Measurements from ENCODE around the gene KANSL1.
"Not testable (repeated sequence)": the region's sequence is repeated elsewhere in the genome, so short reads cannot be mapped to it uniquely, and the experiment has no call there.

The KANSL1 gene

DNA sequence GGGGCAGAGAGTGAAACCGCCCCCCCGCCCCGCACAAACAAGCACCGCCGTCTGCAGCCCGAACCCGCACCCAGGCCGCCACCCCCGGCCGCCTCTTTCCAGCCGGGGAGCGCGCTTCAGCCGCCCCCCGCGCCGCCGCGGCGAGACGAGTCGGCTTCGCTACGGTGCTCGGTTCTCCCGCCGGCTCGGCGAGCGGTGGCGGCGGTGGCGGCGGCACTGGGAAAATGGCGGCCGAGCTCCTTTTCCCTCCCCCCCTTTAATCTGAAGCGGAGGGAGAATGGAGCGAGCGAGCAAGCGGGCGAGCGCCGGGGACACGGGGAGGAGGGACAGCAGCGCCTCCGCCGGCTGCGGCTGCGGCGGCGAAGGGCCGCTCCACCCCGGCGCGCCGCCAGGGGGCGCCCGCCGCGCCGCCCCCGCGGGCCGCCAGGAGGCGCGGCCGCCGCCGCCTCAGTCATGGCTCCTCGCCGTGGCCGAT is at the start of gene KANSL1:
TSS of gene KANSL1 (minus strand) at position 279 of the 475 bp plus-strand sequence. CDS start 21,286 bp downstream, outside the sequence.
- peak; percentile 91 for DNase-seq

GRCh38 chr17:46231359-46231758 is 38.1 kb upstream of the KANSL1 start:
- DNase-seq: not testable (repeated sequence)

DNA sequence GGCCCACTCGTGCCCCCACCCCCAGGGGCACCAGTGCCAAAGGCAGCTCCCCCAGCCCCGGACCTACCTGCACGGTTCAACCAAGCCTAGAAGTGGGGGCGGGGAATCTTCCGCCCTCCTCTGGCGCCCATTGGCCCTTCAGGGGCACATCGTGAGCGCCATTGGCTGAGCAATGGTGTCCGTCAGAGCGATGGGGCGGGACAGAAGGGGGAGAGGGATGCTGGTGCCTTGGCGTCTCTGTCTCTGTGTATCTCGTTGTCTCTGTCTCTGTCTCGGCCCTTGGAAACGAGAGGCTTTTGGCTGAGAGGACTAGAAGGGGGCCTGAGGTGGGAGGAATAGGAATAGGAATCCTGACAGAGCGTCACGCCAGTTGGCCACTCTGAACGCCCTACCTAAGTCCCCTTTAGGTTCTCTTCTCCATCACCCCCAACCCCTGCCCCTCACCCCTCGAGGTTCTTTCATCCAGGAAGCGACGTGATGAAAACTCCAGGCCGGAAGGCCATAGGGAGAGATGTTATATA is 32.1 kb upstream of the KANSL1 start:
- DNase-seq: peak; percentile 89

DNA sequence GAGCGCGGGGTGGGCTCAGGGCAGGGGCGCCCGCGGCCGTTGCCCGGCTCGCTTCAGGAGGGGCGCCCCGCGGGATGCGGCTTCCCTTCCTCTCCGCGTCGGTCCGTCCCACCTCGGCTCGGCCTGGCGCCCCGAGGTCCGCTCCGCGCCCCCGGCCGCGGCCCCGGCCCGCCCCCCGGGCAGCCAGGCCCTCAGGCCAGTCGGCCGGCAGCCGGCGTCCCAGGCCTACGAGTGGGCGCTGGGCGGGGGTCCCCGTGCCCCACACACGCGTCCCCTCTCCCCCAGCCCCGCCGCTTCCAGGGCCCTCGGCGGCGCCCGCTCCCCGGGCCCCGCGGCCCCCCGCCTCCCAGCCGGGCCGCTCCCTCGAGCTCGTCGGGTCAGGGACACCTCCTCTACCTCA is 31.6 kb upstream of the KANSL1 start:
- DNase-seq: not testable (repeated sequence)

DNA sequence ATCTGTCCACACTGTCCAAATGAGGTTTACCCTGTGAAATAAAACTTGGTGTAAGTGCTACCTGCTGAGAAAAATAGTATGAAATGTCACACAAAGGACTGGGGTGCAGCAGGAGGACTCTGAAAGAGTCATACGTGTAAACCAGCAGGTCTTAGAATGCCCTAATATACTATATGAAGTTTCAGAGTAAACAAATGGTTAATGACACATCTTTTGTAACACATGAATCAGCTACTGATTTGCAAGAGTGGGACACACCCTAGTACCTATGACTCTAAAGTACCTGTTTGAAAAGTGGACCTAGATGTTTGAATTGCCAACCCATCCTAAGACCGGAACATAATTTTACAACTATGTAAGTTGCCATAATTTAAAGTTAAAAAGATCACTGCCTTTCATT is 29.8 kb upstream of the KANSL1 start:
- DNase-seq: not testable (repeated sequence)

- DNase-seq: no peak
Measured at GRCh38 chr17:46216682-46217081, 23.5 kb upstream of the KANSL1 start.

- peak; percentile 55 for DNase-seq
Measured at GRCh38 chr17:46212634-46213435, 19.6 kb upstream of the KANSL1 start.

DNA sequence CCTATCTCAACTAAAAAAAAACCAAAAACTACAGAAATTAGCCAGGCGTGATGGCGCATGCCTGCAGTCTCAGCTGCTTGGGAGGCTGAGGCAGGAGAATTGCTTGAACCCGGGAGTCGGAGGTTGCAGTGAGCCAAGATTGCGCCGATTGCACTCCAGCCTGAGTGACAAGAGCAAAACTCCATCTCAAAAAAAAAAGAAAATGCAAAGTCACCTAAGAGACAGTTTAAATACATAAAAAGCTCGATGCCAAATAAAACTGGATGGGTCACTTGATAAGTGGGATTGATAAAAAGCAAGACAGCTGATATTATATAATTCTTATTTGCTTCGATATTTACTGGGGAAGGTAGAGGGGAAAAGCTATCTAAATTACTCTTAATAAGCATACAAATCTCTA is 15.8 kb upstream of the KANSL1 start:
- DNase-seq: no peak

DNA sequence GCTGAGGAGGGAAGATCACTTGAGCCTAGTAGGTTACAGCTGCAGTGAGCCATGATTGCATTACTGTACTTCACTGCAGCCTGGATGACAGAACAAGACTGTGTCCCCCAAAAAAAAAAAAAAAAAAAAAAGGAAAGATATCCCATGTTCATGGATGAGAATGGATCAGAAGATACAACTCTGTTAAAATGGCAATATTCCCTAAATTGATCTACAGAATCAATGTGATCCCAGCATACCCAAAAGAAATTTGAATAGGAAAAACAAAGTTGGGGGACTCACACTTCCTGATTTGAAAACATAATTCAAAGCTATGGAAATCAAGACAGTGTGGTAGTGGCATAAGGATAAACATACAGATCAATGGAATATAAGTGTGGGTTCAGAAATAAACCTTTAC is 12.7 kb upstream of the KANSL1 start:
- DNase-seq: no peak

DNA sequence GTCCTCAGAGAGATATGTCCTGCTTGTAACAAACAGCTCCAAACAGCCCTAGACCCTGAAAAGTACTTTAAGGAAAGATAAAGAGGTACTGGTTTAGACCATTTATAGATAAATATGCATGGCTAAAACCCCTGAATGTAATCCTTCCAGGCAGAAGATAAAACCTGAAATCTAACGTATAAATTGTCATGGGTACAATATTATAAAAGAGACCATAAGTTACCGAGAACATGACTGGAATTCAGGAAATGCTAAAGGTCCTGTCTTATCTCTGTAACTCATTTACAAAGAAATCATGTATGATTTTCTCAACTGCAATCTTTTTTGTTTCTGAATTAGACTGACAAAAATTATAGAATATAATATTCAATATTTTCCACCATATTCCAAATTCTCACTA is 9.2 kb upstream of the KANSL1 start:
- DNase-seq: no peak

DNA sequence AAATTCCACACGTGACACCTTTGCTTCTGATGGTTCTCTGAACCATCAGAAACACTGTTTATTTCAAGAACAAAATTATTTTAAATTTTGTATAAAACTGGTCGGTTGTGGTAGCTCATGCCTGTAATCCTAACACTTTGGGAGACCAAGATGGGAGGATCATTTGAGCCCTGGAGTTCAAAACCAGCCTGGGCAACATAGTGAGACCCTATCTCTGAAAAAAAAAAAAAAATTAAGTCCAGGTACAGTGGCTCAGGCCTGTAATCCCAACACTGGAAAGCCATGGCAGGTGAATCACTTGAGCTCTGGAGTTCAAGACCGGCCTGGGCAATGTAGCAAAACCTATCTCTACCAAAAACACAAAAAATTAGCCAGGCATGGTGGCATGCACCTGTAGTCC is 8.3 kb upstream of the KANSL1 start:
- DNase-seq: no peak

- no peak for DNase-seq
Measured at GRCh38 chr17:46200197-46200596, 7.0 kb upstream of the KANSL1 start.

- DNase-seq: no peak
Measured at GRCh38 chr17:46199379-46199778, 6.2 kb upstream of the KANSL1 start.

DNA sequence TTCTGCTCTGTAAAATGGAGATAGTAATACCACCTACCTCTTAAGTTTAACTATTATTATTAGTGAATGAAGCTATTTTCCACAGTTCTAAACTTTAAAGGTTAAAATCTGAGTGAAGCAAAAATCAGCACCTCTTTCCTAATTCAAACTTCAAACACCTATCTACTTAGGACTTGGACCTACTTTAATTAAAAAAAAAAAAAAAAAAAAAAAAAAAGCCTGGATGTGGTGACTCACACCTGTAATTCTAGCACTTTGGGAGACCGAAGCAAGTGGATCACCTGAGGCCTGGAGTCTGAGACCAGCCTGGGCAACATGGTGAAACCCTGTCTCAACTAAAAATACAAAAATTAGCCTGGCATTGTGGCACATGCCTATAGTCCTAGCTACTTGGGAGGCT is 5.0 kb upstream of the KANSL1 start:
- DNase-seq: no peak

DNA sequence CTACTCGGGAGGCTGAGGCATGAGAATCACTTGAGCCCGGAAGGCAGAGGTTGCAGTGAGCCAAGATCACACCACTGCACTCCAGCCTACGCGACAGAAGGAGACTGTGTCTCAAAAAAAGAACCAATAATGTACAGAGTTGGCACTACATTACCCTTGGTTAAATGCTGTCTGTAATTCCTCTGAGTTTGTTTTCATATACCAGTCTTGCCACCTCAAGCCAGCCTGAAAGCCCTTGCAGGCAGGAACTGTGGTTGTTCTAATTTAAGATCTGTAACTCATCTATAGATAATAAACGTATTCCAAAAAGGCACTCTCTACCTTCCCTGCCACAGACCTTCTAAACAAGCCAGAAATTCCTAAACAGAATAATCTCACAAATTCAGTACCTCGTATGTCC is 4.3 kb upstream of the KANSL1 start:
- no peak for DNase-seq

- no peak for DNase-seq
Measured at GRCh38 chr17:46195939-46196716, 2.9 kb upstream of the KANSL1 start.

- DNase-seq: no peak
Measured at GRCh38 chr17:46195217-46195855, 2.1 kb upstream of the KANSL1 start.

- DNase-seq: no peak
Measured at GRCh38 chr17:46194393-46195216, 1.4 kb upstream of the KANSL1 start.

DNA sequence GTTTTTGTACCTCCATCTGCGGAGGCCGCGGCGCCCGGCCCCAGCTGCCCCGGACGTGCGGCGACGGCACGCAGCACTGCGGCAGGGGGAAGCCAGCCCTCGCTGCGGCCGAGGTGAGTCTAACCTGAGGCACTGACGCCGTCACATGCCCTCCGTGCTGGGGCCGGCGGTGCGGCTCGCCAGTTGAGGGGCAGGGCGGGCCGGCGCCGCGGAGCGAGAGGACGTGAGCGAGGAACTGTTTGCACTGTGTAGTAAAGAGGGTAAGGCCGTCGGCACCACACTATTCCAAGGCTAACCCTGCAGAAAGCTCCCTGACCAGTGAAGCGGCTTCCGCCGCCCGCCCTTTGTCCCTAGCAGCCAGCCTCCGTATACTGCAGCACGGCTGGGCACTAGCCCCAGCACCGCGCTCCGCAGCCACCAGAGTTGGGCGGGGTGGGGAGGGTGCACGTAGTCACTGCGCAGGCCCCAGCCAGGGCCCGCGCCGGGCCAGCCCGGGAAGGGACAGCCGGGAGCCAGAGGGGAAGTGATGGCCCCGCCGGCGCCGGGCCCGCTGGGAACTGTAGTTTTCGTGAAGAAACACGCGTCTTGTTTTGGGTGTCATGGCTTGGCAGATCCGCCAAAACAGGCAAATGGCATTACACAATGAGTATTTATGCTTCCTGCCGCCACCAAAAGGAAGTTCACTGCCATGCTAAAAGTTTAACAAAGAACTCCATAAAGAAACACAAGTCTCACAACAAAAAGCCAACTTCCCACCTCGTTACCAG is 580 bp upstream of the KANSL1 start:
- DNase-seq: peak; percentile 91

GRCh38 chr17:46192439-46193150 is 634 bp downstream of the KANSL1 start:
- DNase-seq: peak; percentile 74

- no peak for DNase-seq
Measured at GRCh38 chr17:46192189-46192438, 1.1 kb downstream of the KANSL1 start.

Measured in NCI-H146 (cell line).